ENCODE results near the gene DUOX1. TPM values are rescaled to one million over a fixed set of nuclear protein-coding genes. Genes with fewer than 3 reads are reported as not detected.

DUOX1 gene
- polyA plus RNA-seq, 1 of the 3 experiments (the other 2 are of a cell fraction): not detected

- H2AFZ ChIP-seq (ENCODE audit: low read depth): peak overlapping the region; percentile 98
- no peaks in the 10 kb centered on the region for H3K27me3 ChIP-seq (ENCODE audit: insufficient read depth)
- ChIA-PET CTCF (interaction anchor here (0.6 to 10.1 kb wide), 15 partner anchors 9 to 387 kb away, joined by 3 to 226 read pairs (median 4); partner anchors contain the start of genes BLOC1S6 and SHF), POLR2A (interaction anchor here (2.3 to 6.3 kb wide), 4 partner anchors 13 to 80 kb away, joined by 10 to 66 read pairs (median 24); partner anchors contain the start of gene SHF)
- no peak for DNase-seq
- peaks cover 0 to 4% of the 10 kb centered on the region in 2 experiments; a peak in 1 of 4 replicates for H3K4me1 ChIP-seq (ENCODE audit: control insufficient read depth in 1 of 2, insufficient read depth in 2 of 2, low read depth in 1 of 2, low read length in 1 of 2)
- no peaks in the 10 kb centered on the region for H3K36me3 ChIP-seq (replicated peaks in 1 of 2; ENCODE audit: control insufficient read depth in 1 of 2, insufficient read depth in 2 of 2, low read length in 1 of 2)
- H3K27ac ChIP-seq (ENCODE audit: low read depth in 2 of 2, low read length in 1 of 2): peak overlapping the region; percentile 86 to 93
- H4K20me1 ChIP-seq (ENCODE audit: insufficient read depth): no peaks in the 10 kb centered on the region
- TF ChIP-seq RAD21 (IDR thresholded peaks at IDR 0.05; ENCODE audit: low read length) (no peak), CHD2 (IDR thresholded peaks at IDR 0.05; ENCODE audit: low read length, partially characterized antibody) (no peak), SMC3 (IDR thresholded peaks at IDR 0.05; ENCODE audit: low read depth, low read length) (no peak), USF2 (IDR thresholded peaks at IDR 0.05; ENCODE audit: borderline replicate concordance, low read depth, low read length) (no peak), PBX3 (IDR thresholded peaks at IDR 0.05) (no peak), TAF1 (IDR thresholded peaks at IDR 0.05; ENCODE audit: borderline replicate concordance, low read depth, low read length) (no peak), POLR2AphosphoS5 (IDR thresholded peaks at IDR 0.05; ENCODE audit: low read depth, low read length) (no peak), GABPA (IDR thresholded peaks at IDR 0.05; ENCODE audit: low read depth) (no peak), JUND (IDR thresholded peaks at IDR 0.05) (no peak), USF1 (IDR thresholded peaks at IDR 0.05; ENCODE audit: borderline replicate concordance, low read depth) (no peak), SIN3A (IDR thresholded peaks at IDR 0.05; ENCODE audit: borderline replicate concordance, low read depth, low read length) (no peak), EP300 (IDR thresholded peaks at IDR 0.05; ENCODE audit: borderline replicate concordance in 1 of 2, low read depth in 1 of 2, low read length in 1 of 2) (no peak)
- WGBS (ENCODE audit: low lambda C conversion rate): 2% methylated on average over 25 of the region's 25 CpGs
- peak overlapping the region; percentile 68 for H3K9ac ChIP-seq
- no peaks in the 10 kb centered on the region for H3K9me3 ChIP-seq
- peak overlapping the region; percentile 70 to 87 for H3K4me3 ChIP-seq (ENCODE audit: low read depth in 2 of 2, low read length in 1 of 2)
- H3K79me2 ChIP-seq (ENCODE audit: insufficient read depth): no peaks in the 10 kb centered on the region
- no peaks in the 10 kb centered on the region for H3K9me2 ChIP-seq
- peaks cover 35% of the 10 kb centered on the region for H3F3A ChIP-seq (replicated peaks; ENCODE audit: insufficient read depth)
- peak overlapping the region; percentile 98 for H3K4me2 ChIP-seq
These were observed 69.5 kb downstream of the DUOX1 start for GRCh38 chr15:45199136-45199810.
